ENCODE measurements around the gene ZNF219. TPM values are rescaled to one million over a fixed set of nuclear protein-coding genes. Genes with fewer than 3 reads are reported as not detected.
A peak's percentile ranks its signal among the peaks of the same experiment; 100 is the strongest.

ZNF219 gene
- total RNA-seq, 3 donors from 2014 or later, result 32.4 to 62.2 (median 32.8) TPM

- intact Hi-C loops (cut with DNase I; ENCODE audit: low total_unique reads), result no loop called here
- H3K36me3 ChIP-seq, result peaks cover 5% of the 10 kb centered on the region
- no peak for TF ChIP-seq POLR2A (IDR thresholded peaks at IDR 0.05)
- no peak for TF ChIP-seq CTCF (IDR thresholded peaks at IDR 0.05)
- TF ChIP-seq POLR2AphosphoS5 (IDR thresholded peaks at IDR 0.05), result no peak
- H3K27ac ChIP-seq, result no peak overlapping the region
- H3K9me3 ChIP-seq, result no peaks in the 10 kb centered on the region
- no peaks in the 10 kb centered on the region for H3K4me1 ChIP-seq
- no peak overlapping the region for H3K4me3 ChIP-seq
- no peaks in the 10 kb centered on the region for H3K27me3 ChIP-seq
- DNase-seq (ENCODE audit: low spot score in 2 of 2), result no peak
These were observed 9.8 kb downstream of the ZNF219 start for GRCh38 chr14:21088687-21089086.

- Histone ChIP-seq H3K27ac (peak overlapping the region in 1 of 2 donors; percentile 62), H3K9me3 (no peaks in the 10 kb centered on the region), H3K4me3 (no peak overlapping the region), H3K27me3 (no peaks in the 10 kb centered on the region), H3K4me1 (no peaks in the 10 kb centered on the region), H3K36me3 (peaks cover 5% of the 10 kb centered on the region)
- TF ChIP-seq CTCF (IDR thresholded peaks at IDR 0.05) (no peak), POLR2A (IDR thresholded peaks at IDR 0.05) (no peak), POLR2AphosphoS5 (IDR thresholded peaks at IDR 0.05) (no peak)
- no peak for DNase-seq (ENCODE audit: low spot score in 2 of 2)
- intact Hi-C loops (cut with DNase I; ENCODE audit: low total_unique reads), result no loop called here
These were observed 11.0 kb downstream of the ZNF219 start for GRCh38 chr14:21087294-21088091.

GRCh38 chr14:21086908-21087293, 11.6 kb downstream of the ZNF219 start:
- no peak for TF ChIP-seq CTCF (IDR thresholded peaks at IDR 0.05)
- TF ChIP-seq POLR2AphosphoS5 (IDR thresholded peaks at IDR 0.05), result no peak
- Histone ChIP-seq H3K27me3 (no peaks in the 10 kb centered on the region), H3K4me3 (no peak overlapping the region), H3K9me3 (no peaks in the 10 kb centered on the region), H3K4me1 (no peaks in the 10 kb centered on the region), H3K27ac (peak overlapping the region in 1 of 2 donors; percentile 62), H3K36me3 (peaks cover 5% of the 10 kb centered on the region)
- intact Hi-C loops (cut with DNase I; ENCODE audit: low total_unique reads), result no loop called here
- DNase-seq (ENCODE audit: low spot score in 2 of 2), result no peak

GRCh38 chr14:21084998-21085853, 13.2 kb downstream of the ZNF219 start:
- DNase-seq (ENCODE audit: low spot score in 2 of 2), result no peak
- no peak overlapping the region for H3K4me3 ChIP-seq
- no peaks in the 10 kb centered on the region for H3K4me1 ChIP-seq
- TF ChIP-seq POLR2AphosphoS5 (IDR thresholded peaks at IDR 0.05), result no peak
- no peak for TF ChIP-seq CTCF (IDR thresholded peaks at IDR 0.05)
- no peak for TF ChIP-seq POLR2A (IDR thresholded peaks at IDR 0.05)
- no peaks in the 10 kb centered on the region for H3K27me3 ChIP-seq
- intact Hi-C loops (cut with DNase I; ENCODE audit: low total_unique reads), result no loop called here
- H3K27ac ChIP-seq, result peak overlapping the region; percentile 34 to 45
- H3K36me3 ChIP-seq, result peaks cover 6% of the 10 kb centered on the region
- no peaks in the 10 kb centered on the region for H3K9me3 ChIP-seq

GRCh38 chr14:21084396-21084795, 14.1 kb downstream of the ZNF219 start:
- Histone ChIP-seq H3K27ac (no peak overlapping the region), H3K4me1 (no peaks in the 10 kb centered on the region), H3K4me3 (no peak overlapping the region), H3K36me3 (peaks cover 7% of the 10 kb centered on the region), H3K27me3 (no peaks in the 10 kb centered on the region), H3K9me3 (no peaks in the 10 kb centered on the region)
- TF ChIP-seq CTCF (IDR thresholded peaks at IDR 0.05) (no peak), POLR2A (IDR thresholded peaks at IDR 0.05) (no peak), POLR2AphosphoS5 (IDR thresholded peaks at IDR 0.05) (no peak)
- no peak for DNase-seq (ENCODE audit: low spot score in 2 of 2)
- intact Hi-C loops (cut with DNase I; ENCODE audit: low total_unique reads), result no loop called here

All from breast epithelium (tissue), 4 donors.